ENCODE data around the gene RAP1GAP2. TPM values are rescaled to one million over a fixed set of nuclear protein-coding genes. Genes with fewer than 3 reads are reported as not detected.

RAP1GAP2 gene
- total RNA-seq, 2 donors from 2014 or later: 49.1 to 57.6 TPM

DNA sequence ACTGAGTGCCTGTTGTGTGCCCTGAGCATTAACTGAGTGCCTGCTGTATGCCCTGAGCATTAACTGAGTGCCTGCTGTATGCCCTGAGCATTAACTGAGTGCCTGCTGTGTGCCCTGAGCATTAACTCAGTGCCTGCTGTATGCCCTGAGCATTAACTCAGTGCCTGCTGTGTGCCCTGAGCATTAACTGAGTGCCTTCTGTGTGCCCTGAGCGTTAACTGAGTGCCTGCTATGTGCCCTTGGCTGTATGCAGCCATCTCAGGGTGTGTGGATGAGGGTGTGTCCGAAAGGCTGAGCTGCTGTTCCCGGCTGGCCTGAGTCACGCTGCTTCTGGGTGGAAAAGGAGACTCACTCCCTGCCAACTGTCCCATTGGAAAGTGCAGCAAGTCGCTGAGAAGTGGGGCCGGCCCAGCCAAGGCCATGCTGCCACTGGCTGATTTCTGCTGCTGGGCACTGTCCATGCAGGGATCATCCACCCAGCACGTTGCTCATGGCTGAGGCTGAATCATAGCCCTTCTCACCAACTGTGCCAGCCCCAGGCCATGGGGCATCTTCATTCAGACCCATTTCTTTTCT, 153.3 kb downstream of the RAP1GAP2 start:
- intact Hi-C loops (cut with DNase I): no loop called here
- peak; percentile 77 for DNase-seq
- peak; percentile 35 to 94 for ATAC-seq

DNA sequence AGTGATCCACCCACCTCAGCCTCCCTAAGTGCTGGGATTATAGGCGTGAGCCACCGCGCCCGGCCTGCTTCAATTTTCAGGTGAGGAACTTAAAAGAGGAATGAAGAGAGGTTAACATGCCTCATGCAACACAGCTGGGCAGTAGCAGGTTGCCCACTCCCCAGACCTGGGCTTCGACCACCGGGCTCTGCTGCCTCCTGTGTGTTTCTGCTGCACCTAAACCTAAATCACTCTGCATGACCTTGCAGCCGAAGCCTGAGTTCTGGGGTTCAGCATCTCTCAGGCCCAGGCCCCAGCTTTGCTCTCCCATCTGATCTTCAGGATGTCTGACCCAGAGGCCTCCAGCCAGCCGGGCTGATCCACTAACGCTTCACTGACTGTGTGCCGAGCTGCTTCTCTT, 154.6 kb downstream of the RAP1GAP2 start:
- intact Hi-C loops (cut with DNase I): no loop called here
- DNase-seq (no peak), ATAC-seq (no peak)

DNA sequence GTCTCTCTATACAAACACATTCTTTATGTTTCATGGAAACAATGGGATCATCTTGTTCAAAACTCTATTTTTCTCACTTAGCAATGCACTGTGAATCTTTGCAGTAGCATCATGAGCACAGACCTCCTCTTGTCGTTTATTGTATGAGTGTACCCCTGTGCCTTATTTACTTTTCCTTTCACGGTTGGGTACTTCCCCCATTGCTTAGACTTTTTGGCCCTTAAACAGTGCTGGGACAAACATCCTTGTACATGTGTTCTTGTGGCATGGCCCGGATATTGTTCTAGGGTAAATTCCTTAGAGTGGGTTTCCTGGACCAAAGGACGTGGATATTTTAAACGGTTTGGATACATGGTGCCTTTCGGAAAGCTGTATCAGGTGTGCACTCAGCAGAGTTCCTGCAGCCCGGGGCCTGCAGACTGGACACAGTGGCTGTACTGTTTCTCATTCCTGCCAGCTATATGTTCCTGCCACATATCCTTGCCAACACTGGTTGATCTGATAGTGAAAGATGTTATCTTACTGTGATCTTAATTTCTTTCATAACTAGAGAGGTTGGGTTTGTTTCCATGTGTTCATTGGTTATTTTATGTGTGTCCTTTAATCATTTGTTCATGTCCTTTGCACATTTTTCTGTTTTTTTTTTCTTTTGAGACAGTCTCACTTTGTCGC, 156.1 kb downstream of the RAP1GAP2 start:
- ATAC-seq: no peak
- no peak for DNase-seq
- intact Hi-C loops (cut with DNase I): no loop called here

DNA sequence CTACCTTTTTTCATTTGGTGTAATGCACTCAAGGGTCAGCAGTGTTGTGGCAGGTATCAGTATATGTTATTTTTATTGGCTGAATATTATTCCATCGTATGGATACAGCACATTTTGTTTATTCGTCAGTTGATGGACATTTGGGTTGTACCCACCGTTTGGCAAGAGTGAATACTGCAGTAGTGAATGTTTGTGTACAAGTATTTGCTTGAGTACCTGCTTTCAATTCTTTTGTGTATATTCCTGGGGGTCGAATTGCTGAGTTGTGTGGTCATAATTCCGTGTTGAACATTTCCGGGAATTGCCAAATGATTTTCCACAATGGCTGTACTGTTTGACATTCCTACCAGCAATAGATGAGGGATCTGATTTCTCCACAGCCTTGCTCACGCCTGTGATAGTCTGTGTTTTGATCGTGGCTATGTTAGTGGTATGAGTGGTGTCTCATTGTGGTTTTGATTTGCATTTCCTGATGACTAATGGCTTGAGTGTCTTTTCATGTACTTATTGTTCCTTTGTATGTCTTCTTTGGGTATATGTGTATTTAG, 158.7 kb downstream of the RAP1GAP2 start:
- DNase-seq (no peak), ATAC-seq (peak in 1 of 2 donors; percentile 30)
- intact Hi-C loops (cut with DNase I): no loop called here

DNA sequence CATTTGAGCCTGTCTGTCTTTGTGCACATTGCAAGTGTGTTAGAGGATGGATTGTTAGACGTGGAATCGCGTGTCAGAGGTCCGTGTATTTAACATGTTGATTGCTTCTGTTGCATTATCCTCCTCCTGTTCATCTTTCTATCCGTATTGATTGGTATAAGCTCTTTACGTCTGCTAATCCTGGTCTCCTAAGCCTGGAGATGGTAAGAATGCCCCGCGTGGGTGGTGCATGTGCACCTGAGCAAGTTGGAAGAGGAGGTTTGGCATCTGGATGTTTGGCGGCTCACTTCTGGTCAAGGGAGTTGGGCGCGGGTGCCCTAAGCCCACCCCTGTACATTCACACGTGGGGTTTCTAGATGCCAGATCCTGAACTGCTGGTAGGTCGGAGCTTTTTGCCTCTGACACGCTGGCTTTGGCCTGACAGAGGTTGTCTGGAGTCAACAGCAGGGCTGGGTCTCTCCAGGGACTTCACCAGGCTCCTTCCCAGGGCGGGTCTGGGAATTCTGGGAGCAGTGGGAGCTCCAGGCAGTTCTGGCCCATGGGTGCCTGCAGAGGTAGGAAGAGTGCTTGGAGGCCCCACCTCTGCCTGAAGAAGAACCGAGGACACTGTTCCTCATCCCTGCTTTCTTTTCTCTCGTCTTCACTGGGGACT, 159.8 kb downstream of the RAP1GAP2 start:
- DNase-seq (no peak), ATAC-seq (no peak)
- intact Hi-C loops (cut with DNase I): no loop called here

DNA sequence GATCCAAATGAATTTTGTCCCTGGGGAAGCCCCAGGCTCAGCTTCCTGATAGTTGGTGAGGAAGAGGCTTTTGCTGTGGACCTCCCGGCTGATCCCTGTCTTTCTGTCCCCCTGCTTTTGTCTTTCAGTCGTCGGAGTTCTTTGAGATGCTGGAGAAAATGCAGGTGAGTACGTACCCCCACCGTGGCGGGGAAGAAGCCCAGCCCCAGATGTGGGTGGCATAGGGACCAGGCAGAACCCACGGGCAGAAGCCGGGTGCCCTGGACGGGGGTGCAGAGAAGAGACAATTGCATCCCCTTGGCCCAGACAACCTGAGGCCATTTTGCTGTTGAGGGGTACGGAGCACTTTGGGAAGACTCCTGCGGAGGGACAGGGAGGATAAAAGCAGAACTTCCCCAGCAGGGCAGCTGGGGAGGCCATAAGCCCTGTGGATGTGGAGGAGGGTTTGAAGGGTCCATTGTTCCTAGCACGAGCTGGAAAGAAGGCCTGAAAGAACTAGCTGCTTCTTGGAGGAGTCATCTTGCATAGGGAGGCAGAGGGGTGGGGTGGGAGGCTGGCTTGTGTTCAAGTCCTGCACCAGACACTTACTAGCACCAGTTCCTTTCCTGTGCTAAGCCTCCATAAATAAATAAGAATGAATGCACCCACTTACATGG, 161.5 kb downstream of the RAP1GAP2 start:
- ATAC-seq (no peak), DNase-seq (no peak)
- intact Hi-C loops (cut with DNase I): no loop called here

DNA sequence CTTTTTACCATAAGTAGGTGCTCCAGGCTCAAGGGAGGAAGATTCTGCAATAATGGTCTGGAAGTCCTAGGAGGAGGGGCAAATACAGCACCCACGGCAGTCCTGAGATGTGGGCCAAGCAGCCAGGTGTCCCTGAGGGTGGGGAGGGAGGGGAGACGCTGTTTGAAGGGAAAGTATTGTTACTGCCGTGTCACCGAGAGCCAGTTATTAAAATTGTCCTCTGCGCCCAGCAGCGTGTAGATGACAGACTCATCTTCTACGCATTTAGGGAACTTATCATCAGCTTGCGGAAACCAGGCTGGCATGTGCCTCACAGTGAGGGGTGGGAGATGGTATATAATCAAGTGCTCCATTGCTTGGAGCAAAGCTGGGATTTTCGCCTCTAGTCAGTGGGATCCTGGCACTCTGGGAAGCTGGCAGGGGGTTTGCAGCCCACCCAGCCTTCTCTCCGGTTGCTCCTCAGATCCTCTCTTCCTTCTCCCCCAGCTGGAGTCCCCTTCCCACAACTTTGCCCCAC, 162.5 kb downstream of the RAP1GAP2 start:
- ATAC-seq (no peak), DNase-seq (no peak)
- intact Hi-C loops (cut with DNase I): no loop called here

DNA sequence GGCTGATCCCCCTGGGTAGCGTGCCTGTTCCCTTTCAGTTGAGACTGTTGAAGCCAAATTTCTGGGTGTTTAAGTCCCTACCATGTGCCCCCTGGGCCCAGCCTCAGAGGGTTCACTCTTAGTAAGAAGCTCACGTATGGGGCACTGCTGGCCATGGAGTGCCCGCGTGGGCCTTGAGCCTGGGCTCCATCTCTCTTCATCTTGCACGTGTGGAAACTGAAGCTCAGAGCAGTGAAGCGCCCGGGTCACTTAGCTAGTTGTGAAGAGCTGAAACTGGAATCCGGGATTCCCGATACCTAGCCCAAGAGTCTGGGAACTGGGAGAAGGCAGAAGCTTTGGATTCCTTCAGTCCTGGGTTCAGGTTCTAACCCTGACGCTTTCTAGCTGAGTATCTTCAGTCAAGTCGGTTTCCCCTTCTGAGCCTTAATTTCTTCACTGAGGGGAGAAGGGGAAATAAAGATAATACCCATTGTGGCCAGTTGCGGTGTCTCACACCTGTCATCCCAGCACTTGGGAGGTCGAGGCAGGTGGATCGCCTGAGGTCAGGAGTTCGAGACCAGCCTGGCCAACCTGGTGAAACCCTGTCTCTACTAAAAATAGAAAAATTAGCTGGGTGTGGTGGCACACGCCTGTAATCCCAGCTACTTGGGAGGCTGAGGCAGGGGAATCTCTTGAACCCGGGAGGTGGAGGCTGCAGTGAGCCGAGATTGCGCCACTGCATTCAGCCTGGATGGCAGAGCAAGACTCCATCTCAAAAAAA, 163.3 kb downstream of the RAP1GAP2 start:
- ATAC-seq (no peak), DNase-seq (no peak)
- intact Hi-C loops (cut with DNase I): no loop called here

DNA sequence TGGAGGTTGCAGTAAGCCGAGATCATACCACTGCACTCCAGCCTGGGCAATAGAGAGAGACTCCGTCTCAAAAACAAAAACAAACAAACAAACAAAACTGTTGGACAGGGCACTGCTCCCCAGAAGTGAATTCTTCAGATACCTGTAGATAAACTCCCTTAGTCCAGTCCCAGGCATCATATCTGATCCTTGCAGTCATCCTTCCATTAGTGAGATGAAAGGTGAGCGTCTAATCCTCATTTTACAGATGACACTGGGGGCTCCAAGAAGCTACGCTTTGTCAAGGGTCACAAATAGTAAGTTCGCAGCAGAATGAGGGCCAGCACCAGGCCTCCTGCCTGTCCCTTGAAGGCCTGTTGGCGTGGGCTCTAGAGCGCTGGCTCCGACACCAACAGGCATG, 165.2 kb downstream of the RAP1GAP2 start:
- intact Hi-C loops (cut with DNase I): no loop called here
- DNase-seq (no peak), ATAC-seq (no peak)

DNA sequence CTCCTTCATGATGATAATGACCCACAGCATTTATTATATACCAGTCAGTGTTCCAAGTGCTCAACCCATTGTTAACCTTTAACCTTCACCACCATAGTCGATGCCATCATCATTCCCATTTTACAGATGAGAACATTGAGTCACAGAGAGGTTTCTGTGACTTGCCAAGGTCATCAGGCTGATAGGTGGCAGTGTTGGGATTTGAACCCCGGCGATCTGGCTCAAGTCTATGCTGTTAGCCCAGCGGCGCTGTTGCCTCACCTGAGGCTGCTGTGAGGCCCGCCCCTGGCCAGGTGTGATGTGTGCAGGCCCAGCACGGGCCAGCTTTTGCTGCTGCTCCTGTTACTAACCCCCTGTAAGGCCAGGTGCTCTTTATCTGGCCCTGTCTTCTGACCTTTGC, 166.0 kb downstream of the RAP1GAP2 start:
- intact Hi-C loops (cut with DNase I): no loop called here
- ATAC-seq (no peak), DNase-seq (no peak)

DNA sequence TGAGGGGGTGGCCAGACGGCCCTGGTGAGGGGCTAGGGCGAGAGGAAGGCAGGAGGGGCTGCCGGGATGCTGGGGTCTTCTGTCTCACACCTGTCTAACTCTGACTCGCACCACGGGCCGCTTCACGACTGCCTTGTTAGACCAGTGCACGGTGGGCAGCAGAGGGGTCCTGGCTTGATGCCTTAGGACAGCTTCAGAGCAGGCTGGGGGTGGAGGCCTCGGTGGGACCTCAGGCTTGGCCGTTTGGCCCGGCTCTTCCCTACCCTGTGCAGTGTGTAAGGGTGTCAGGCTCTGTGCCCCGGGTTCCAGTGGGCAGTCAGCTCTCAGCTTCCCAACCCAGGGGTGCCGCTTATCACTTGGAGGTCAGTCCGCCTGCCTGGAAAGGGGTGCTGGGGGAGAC, 166.5 kb downstream of the RAP1GAP2 start:
- ATAC-seq (no peak), DNase-seq (no peak)
- intact Hi-C loops (cut with DNase I): no loop called here

DNA sequence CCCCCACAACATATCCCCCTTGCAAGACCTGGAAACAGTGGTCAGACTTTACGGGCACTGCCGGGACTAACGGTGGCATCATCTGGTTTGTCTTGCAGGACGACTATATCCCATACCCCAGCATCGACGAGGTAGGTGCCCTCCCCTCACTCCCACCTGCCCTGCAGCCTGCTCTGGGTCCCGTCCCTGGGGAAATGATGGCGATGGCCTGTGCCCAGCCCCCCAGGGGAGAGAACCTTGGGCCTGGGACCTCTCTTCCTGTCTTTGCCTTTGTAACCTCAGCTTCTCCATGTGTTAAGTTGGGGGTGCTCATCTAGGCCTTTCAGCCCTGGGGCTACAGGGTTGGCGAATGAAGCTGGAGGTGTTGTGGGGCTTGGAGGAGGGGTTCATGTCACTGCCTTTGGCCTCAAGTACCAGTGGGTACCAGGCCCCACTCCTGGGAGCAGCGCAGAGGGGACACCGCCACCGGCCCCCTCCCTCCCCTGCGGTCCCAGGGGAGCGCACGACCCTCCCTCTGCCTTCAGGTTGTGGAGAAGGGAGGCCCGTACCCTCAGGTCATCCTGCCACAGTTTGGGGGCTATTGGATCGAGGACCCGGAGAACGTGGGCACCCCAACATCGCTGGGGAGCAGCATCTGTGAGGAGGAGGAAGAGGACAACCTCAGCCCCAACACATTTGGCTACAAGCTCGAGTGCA, 167.2 kb downstream of the RAP1GAP2 start:
- ATAC-seq (no peak), DNase-seq (no peak)
- intact Hi-C loops (cut with DNase I): no loop called here

DNA sequence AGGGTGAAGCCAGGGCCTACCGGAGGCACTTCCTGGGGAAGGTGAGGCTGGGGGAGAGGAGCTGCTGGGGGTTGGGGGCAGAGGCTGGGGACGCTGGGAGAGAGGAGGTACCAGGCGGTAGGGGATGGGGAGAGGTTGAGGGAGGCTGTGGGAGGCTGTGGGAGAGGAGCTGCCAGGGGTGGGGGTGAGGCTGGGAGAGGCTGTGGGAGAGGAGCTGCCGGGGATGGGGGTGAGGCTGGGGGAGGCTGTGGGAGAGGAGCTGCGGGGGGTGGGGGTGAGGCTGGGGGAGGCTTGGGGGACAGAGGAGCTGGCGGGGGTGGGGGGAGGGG, 167.8 kb downstream of the RAP1GAP2 start:
- DNase-seq (no peak), ATAC-seq (no peak)
- intact Hi-C loops (cut with DNase I): no loop called here

DNA sequence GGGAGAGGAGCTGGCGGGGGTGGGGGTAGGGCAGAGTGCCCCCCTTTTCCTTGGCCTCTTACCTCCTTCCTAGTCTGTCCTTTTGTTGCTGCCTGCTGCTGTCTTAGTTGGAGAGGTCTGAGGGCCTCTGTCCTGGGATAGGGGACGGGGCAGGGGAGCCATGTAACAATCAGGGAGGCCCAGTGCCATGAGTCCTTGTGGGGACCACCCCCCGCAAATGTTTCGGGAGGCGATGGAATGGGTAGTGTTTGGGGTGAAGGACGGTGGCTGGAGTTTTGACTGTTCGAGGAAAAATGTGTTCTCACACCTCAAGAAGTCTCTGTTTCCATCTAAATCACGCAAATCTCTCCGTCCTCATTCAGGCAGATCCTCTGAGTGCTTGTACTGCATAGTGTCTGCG, 168.1 kb downstream of the RAP1GAP2 start:
- ATAC-seq (no peak), DNase-seq (no peak)
- intact Hi-C loops (cut with DNase I): no loop called here

DNA sequence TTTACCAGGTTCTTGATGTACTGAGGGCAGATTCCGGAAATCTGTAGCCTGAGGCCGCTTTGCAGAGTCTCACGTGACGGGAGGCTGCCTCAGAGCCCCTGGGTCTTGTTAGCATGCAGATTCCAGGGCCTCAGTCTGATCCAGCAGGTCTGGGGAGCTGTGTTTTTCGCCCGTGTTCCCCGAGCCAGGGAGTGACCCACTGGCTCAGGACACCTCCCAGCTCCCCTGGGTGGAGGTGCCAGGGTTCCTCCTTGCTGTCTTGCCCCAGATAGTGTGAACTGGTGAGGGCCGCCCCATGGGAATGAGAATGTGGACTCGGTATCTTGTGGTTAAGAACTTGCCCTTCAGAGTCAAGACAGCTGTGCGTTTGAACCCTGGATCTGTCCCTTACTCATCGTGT, 168.6 kb downstream of the RAP1GAP2 start:
- DNase-seq: no peak
- no peak for ATAC-seq
- intact Hi-C loops (cut with DNase I): no loop called here

DNA sequence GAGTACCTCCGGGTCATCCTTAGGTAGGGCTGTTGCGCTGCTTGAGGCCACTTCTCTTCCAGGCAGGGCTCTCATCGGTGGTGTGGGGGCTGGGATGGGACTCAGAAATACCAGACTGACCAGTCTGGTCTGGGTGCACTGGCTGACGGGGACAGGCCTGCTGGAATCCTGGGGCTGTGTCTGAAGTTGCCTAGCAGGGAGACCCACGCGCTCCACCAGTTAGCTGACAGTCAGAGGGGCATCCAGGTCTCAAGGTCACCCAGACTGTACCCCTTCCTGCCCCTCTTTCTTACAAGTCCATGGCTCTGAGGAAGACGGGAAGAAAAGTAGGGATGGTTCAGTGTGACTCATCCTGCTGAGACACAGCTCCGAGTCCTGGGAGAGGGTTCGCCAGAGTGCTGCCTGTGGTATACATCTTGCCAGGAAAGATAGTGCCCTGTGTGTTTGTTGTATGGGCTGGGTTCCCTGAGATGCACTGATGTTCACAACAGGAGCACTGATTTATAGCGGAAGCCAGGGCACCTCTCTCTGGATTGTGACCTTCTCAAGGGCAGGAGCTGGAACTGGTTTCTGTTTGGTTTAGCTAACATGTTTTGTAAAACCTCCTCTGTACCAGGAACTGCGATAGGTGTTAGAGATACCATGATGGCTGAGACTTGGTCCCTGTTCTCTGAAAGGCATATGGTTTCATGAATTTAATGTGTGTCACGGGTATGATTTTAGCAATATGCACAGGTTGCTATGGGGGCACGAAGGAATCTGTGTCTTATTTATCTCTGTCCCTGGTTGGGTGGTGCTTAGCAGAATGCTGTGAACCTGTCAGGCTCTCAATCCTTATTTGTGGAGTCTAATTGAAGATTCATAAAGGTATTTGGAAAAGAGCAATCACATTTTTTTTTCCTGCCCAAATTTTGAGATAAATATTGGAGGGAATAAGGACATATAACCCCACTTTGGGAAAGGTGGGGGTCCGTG, 169.7 kb downstream of the RAP1GAP2 start:
- ATAC-seq: peak; percentile 43 to 87
- intact Hi-C loops (cut with DNase I): no loop called here
- DNase-seq: no peak

DNA sequence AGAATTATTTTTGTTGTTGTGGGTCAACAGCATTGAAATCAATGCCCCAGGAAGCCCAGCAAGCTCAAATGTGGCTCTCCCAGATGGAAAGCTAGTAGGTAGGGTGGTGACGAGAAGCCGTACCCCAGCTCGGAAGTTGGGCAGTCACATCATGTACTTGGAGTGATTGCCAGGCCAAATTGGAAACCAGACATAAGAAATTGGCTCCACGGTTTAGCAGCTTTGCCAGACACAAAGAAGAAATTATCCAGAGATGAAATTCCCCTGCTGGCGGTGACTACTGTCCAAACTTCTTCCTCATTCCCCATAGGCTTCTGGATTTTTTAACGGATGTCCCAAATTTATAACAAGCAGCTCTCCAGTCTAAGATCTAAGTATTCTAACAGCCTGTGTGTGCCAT, 171.3 kb downstream of the RAP1GAP2 start:
- intact Hi-C loops (cut with DNase I): no loop called here
- DNase-seq (no peak), ATAC-seq (peak; percentile 41 to 83)

DNA sequence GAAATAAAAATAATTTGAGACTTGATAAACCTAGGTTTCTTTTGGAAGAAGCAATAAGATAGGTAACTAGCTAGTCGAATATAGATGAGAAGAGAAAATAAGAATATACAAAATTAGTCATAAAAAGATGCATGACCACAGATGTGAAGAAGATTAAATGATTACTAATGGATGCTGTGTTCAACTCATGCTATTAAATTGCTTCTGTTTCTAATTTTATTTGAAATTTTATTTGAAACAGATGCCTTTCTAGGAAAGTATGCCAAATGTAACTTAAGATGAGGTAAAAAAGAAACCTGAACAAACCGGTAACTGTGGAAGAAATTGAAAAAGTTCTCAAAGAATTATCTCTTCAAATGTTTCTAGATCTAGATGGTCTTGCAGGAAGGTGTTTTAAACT, 175.6 kb downstream of the RAP1GAP2 start:
- DNase-seq (no peak), ATAC-seq (no peak)
- intact Hi-C loops (cut with DNase I): no loop called here
